Measurements from ENCODE around the gene MBTPS1. TPM values are rescaled to one million over a fixed set of nuclear protein-coding genes. Genes with fewer than 3 reads are reported as not detected.

The MBTPS1 gene
- total and polyA plus RNA-seq, 9 of the 15 experiments (the other 6 are each of a cell fraction or from before 2014, with no cell fraction given): 2.8 to 57.6 (median 43.8) TPM

DNA sequence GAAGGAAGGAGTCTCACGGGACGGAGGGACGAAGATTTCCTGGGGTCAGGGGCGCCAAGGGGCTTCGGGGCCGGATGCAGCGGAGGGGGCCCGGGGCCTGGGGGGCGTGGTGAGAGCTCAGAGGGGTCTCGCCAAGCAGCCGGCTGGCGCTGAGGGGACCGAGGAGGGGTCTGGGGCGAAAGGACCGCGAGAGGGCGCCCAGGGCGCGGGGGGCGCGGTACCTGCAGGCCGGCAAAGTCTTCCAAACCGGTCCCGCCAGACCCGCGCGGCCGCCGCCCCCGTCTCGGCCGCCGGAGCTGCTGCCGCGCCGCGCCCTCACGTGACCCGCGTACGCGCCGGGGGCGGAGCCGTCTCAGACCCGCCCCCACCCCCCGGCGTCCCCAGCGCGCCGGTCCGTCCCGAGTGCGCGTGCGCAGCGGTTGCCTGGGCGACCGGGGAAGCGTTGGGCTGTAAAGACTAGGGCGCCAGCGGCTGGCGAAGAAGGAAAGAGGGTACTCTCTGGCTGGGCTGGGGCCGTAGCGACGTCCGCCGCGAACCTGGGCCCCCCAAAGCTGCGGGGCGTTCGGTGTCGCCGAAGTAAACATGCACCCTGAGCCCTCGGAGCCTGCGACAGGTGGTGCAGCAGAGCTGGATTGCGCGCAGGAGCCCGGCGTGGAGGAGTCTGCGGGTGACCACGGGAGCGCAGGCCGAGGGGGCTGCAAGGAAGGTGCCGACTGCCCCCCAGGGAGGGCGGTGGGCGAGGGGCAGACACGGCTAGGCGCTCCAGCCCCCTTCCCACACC is 28.3 kb upstream of the MBTPS1 start, which contains the start of the genes DNAAF1 and HSDL1 (continued):
- TF ChIP-seq, protein P1, sequence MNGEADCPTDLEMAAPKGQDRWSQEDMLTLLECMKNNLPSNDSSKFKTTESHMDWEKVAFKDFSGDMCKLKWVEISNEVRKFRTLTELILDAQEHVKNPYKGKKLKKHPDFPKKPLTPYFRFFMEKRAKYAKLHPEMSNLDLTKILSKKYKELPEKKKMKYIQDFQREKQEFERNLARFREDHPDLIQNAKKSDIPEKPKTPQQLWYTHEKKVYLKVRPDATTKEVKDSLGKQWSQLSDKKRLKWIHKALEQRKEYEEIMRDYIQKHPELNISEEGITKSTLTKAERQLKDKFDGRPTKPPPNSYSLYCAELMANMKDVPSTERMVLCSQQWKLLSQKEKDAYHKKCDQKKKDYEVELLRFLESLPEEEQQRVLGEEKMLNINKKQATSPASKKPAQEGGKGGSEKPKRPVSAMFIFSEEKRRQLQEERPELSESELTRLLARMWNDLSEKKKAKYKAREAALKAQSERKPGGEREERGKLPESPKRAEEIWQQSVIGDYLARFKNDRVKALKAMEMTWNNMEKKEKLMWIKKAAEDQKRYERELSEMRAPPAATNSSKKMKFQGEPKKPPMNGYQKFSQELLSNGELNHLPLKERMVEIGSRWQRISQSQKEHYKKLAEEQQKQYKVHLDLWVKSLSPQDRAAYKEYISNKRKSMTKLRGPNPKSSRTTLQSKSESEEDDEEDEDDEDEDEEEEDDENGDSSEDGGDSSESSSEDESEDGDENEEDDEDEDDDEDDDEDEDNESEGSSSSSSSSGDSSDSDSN (IDR thresholded peaks at IDR 0.05; ENCODE audit: borderline replicate concordance in 1 of 2, low read depth in 2 of 2, low read length in 2 of 2): no peak
- TF ChIP-seq MTA2 (IDR thresholded peaks at IDR 0.05; ENCODE audit: low read depth): no peak
- TF ChIP-seq ZNF324 (CRISPR knock-in tag; IDR thresholded peaks at IDR 0.05): no peak; the same call in 1 of the 2 replicates
- TF ChIP-seq PPARD (CRISPR knock-in tag; IDR thresholded peaks at IDR 0.05): no peak
- no peak for TF ChIP-seq KLF13 (tag; IDR thresholded peaks at IDR 0.05; ENCODE audit: borderline replicate concordance, low read depth)
- no peak for TF ChIP-seq HEY1 (CRISPR knock-in tag; IDR thresholded peaks at IDR 0.05; ENCODE audit: borderline replicate concordance)
- no peak for TF ChIP-seq KAT7 (CRISPR knock-in tag; IDR thresholded peaks at IDR 0.05; ENCODE audit: borderline replicate concordance)
- no peak for TF ChIP-seq SIX5 (IDR thresholded peaks at IDR 0.05; ENCODE audit: borderline replicate concordance in 1 of 2, insufficient read depth in 1 of 2, low read depth in 1 of 2, low read length in 2 of 2)
- peak; percentile 54 for TF ChIP-seq FIP1L1 (IDR thresholded peaks at IDR 0.05; ENCODE audit: low read depth, low read length, poor library complexity, severe bottlenecking)
- TF ChIP-seq TAL1 (IDR thresholded peaks at IDR 0.05): no peak
- TF ChIP-seq ZNF175 (CRISPR knock-in tag; IDR thresholded peaks at IDR 0.05; ENCODE audit: low read depth): no peak
- no peak for TF ChIP-seq RBM34 (IDR thresholded peaks at IDR 0.05; ENCODE audit: borderline replicate concordance, insufficient read depth, low read length)
- TF ChIP-seq SREBF2 (CRISPR knock-in tag; IDR thresholded peaks at IDR 0.05): no peak
- TF ChIP-seq, protein P2, sequence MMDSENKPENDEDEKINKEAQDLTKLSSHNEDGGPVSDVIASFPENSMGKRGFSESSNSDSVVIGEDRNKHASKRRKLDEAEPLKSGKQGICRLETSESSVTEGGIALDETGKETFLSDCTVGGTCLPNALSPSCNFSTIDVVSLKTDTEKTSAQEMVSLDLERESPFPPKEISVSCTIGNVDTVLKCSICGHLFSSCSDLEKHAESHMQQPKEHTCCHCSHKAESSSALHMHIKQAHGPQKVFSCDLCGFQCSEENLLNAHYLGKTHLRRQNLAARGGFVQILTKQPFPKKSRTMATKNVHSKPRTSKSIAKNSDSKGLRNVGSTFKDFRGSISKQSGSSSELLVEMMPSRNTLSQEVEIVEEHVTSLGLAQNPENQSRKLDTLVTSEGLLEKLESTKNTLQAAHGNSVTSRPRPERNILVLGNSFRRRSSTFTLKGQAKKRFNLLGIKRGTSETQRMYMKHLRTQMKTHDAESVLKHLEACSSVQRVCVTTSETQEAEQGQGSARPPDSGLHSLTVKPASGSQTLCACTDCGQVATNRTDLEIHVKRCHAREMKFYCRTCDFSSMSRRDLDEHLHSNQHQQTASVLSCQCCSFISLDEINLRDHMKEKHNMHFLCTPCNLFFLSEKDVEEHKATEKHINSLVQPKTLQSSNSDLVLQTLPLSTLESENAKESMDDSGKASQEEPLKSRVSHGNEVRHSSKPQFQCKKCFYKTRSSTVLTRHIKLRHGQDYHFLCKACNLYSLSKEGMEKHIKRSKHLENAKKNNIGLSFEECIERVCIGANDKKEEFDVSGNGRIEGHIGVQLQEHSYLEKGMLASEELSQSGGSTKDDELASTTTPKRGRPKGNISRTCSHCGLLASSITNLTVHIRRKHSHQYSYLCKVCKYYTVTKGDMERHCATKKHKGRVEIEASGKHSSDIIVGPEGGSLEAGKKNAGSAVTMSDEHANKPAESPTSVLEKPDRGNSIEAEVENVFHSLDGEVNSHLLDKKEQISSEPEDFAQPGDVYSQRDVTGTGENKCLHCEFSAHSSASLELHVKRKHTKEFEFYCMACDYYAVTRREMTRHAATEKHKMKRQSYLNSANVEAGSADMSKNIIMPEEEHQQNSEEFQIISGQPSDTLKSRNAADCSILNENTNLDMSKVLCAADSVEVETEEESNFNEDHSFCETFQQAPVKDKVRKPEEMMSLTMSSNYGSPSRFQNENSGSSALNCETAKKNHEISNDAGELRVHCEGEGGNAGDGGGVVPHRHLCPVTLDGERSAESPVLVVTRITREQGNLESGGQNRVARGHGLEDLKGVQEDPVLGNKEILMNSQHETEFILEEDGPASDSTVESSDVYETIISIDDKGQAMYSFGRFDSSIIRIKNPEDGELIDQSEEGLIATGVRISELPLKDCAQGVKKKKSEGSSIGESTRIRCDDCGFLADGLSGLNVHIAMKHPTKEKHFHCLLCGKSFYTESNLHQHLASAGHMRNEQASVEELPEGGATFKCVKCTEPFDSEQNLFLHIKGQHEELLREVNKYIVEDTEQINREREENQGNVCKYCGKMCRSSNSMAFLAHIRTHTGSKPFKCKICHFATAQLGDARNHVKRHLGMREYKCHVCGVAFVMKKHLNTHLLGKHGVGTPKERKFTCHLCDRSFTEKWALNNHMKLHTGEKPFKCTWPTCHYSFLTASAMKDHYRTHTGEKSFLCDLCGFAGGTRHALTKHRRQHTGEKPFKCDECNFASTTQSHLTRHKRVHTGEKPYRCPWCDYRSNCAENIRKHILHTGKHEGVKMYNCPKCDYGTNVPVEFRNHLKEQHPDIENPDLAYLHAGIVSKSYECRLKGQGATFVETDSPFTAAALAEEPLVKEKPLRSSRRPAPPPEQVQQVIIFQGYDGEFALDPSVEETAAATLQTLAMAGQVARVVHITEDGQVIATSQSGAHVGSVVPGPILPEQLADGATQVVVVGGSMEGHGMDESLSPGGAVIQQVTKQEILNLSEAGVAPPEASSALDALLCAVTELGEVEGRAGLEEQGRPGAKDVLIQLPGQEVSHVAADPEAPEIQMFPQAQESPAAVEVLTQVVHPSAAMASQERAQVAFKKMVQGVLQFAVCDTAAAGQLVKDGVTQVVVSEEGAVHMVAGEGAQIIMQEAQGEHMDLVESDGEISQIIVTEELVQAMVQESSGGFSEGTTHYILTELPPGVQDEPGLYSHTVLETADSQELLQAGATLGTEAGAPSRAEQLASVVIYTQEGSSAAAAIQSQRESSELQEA (IDR thresholded peaks at IDR 0.05; ENCODE audit: low read depth): no peak
- TF ChIP-seq CBX2 (IDR thresholded peaks at IDR 0.05; ENCODE audit: insufficient read depth, low read length, poor library complexity, severe bottlenecking): no peak
- TF ChIP-seq SRSF9 (IDR thresholded peaks at IDR 0.05; ENCODE audit: borderline replicate concordance, low read depth, low read length): no peak
